ENCODE measurements around the gene IQGAP2. TPM values are rescaled to one million over a fixed set of nuclear protein-coding genes. Genes with fewer than 3 reads are reported as not detected.

Gene IQGAP2
- total RNA-seq, 1 donor from 2014 or later = 8.8 TPM

DNA sequence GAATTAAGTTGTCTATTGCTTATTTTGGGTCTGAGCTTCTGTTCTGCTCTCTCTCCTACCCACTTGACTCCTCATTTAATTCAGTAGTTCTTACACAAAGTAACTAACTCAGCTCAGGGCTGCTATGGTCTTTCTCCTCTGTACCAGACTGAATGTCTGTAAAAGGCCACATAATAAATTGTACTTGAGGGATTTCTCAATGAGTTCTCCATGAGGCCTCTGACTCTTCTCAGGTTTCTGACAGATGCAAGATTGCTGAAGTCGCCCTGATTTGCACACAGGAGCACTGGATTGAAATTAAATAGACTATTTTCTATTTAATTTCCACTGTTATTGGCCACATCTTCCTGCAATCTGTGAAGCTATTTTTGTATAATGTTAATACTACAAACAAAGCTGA lies 2.9 kb downstream of the IQGAP2 start:
- no peaks in the 10 kb centered on the region for H3K27me3 Mint-ChIP-seq
- intact Hi-C loops (cut with micrococcal nuclease) = loop anchor here (10.0 kb wide), 6 partner anchors 369 to 1721 kb away; partner anchors contain the start of genes AGGF1, ANKRD31, HEXB and TBCA
- POLR2A ChIA-PET = no interaction called here
- peak overlapping the region; percentile 53 for H3K27ac Mint-ChIP-seq
- CTCF ChIA-PET = interaction anchor here (0.8 to 1.5 kb wide), 2 partner anchors 11 to 177 kb away, joined by 3 to 6 read pairs; no protein-coding TSS in a partner anchor
- peaks cover 47% of the 10 kb centered on the region for H3K4me1 Mint-ChIP-seq
- no peak overlapping the region for H3K4me3 Mint-ChIP-seq
- DNase-seq = no peak
- no peak for ATAC-seq (ENCODE audit: low read depth)
- H3K9me3 Mint-ChIP-seq = peaks cover 1% of the 10 kb centered on the region
- TF ChIP-seq CTCF (IDR thresholded peaks at IDR 0.05) = no peak
- H3K36me3 Mint-ChIP-seq (ENCODE audit: low read depth) = peaks cover 5% of the 10 kb centered on the region

GRCh38 chr5:76406673-76407072 lies 3.6 kb downstream of the IQGAP2 start:
- Mint-ChIP-seq H3K9me3 (peaks cover 1% of the 10 kb centered on the region), H3K36me3 (ENCODE audit: low read depth) (peaks cover 5% of the 10 kb centered on the region), H3K4me3 (no peak overlapping the region), H3K27me3 (no peaks in the 10 kb centered on the region), H3K4me1 (peaks cover 41% of the 10 kb centered on the region), H3K27ac (no peak overlapping the region)
- no peak for TF ChIP-seq CTCF (IDR thresholded peaks at IDR 0.05)
- intact Hi-C loops (cut with micrococcal nuclease) = loop anchor here (10.0 kb wide), 6 partner anchors 368 to 1722 kb away; partner anchors contain the start of genes AGGF1, ANKRD31, HEXB and TBCA
- ChIA-PET POLR2A (no interaction called here), CTCF (interaction anchor here (1.4 kb wide), 1 partner anchor 10 kb away, joined by 4 read pairs; no protein-coding TSS in a partner anchor)
- ATAC-seq (ENCODE audit: low read depth) (no peak), DNase-seq (no peak)

DNA sequence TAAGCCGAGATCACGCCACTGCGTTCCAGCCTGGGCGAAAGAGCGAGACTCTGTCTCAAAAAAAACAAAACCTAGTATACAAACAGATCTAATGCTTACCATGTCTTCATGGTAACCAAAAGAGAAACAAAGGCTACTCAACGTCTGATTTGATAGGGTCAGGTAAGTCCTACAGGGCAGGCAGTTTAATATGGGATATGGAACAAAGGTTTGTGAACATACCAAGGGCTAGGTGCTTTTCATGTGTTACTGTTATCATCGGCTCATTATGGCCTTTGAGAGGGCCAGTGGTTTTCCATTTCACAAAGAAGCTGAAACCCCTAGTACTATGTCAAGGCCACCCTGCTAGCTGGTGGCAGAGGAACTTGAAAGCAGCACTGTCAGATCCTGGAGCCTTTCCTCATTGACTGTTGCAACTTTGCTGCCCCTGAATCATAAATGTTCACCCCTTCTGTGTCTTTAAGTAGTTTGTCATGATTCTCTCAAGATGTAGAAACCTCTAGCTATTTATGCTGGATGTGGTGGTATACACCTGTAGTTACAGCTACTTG lies 5.1 kb downstream of the IQGAP2 start:
- Mint-ChIP-seq H3K4me1 (peaks cover 36% of the 10 kb centered on the region), H3K36me3 (ENCODE audit: low read depth) (peaks cover under 1% of the 10 kb centered on the region), H3K27ac (no peak overlapping the region), H3K4me3 (no peak overlapping the region), H3K27me3 (no peaks in the 10 kb centered on the region), H3K9me3 (peaks cover 1% of the 10 kb centered on the region)
- no peak for TF ChIP-seq CTCF (IDR thresholded peaks at IDR 0.05)
- ATAC-seq (ENCODE audit: low read depth) (no peak), DNase-seq (no peak)
- CTCF ChIA-PET = interaction anchor here (1.4 kb wide), 1 partner anchor 9 kb away, joined by 4 read pairs; no protein-coding TSS in a partner anchor
- intact Hi-C loops (cut with micrococcal nuclease) = loop anchor here (10.0 kb wide), 6 partner anchors 367 to 1723 kb away; partner anchors contain the start of genes AGGF1, ANKRD31, HEXB and TBCA
- POLR2A ChIA-PET = no interaction called here

GRCh38 chr5:76412511-76412910 lies 9.4 kb downstream of the IQGAP2 start:
- ChIA-PET POLR2A (no interaction called here), CTCF (no interaction called here)
- Mint-ChIP-seq H3K27me3 (no peaks in the 10 kb centered on the region), H3K27ac (no peak overlapping the region), H3K36me3 (ENCODE audit: low read depth) (no peaks in the 10 kb centered on the region), H3K4me1 (peaks cover 21% of the 10 kb centered on the region), H3K9me3 (peaks cover 1% of the 10 kb centered on the region), H3K4me3 (no peak overlapping the region)
- DNase-seq (no peak), ATAC-seq (ENCODE audit: low read depth) (no peak)
- TF ChIP-seq CTCF (IDR thresholded peaks at IDR 0.05) = no peak
- intact Hi-C loops (cut with micrococcal nuclease) = no loop called here

GRCh38 chr5:76413746-76414145 lies 10.7 kb downstream of the IQGAP2 start:
- H3K27me3 Mint-ChIP-seq = no peaks in the 10 kb centered on the region
- H3K36me3 Mint-ChIP-seq (ENCODE audit: low read depth) = no peaks in the 10 kb centered on the region
- H3K4me1 Mint-ChIP-seq = peaks cover 21% of the 10 kb centered on the region
- intact Hi-C loops (cut with micrococcal nuclease) = no loop called here
- no peak for TF ChIP-seq CTCF (IDR thresholded peaks at IDR 0.05)
- POLR2A ChIA-PET = no interaction called here
- no peak overlapping the region for H3K27ac Mint-ChIP-seq
- no peaks in the 10 kb centered on the region for H3K9me3 Mint-ChIP-seq
- CTCF ChIA-PET = no interaction called here
- DNase-seq = no peak
- H3K4me3 Mint-ChIP-seq = no peak overlapping the region
- ATAC-seq (ENCODE audit: low read depth) = peak; percentile 70

Measured in activated B cell treated with CpG ODN at 0.5 μM for 24 hours (primary cell).